Activated T-cell treated with anti-CD3 and anti-CD28 coated beads, Interleukin-2, amount 50 U/mL, for 48 hours (primary cell): ENCODE data around the gene FLRT1.

Source experiments
- DNase-seq, 2 experiments: peaks; one replicate each; pipeline ENCODE4 v3.0.0-alpha.2; 2020

The FLRT1 gene

GRCh38 chr11:64006398-64006797, 29.3 kb upstream of the FLRT1 start:
- DNase-seq: no peak

- DNase-seq: no peak
Observed at GRCh38 chr11:64007160-64007628, 28.5 kb upstream of the FLRT1 start.

GRCh38 chr11:64007629-64008282, 28.0 kb upstream of the FLRT1 start:
- no peak for DNase-seq

GRCh38 chr11:64008283-64008913, 27.3 kb upstream of the FLRT1 start:
- no peak for DNase-seq

- no peak for DNase-seq
Observed at GRCh38 chr11:64008914-64009633, 26.7 kb upstream of the FLRT1 start.

GRCh38 chr11:64009710-64010109, 26.0 kb upstream of the FLRT1 start:
- DNase-seq: no peak

- DNase-seq: no peak
Observed at GRCh38 chr11:64010783-64011182, 24.9 kb upstream of the FLRT1 start.

- DNase-seq: no peak
Observed at GRCh38 chr11:64011371-64011770, 24.4 kb upstream of the FLRT1 start.

GRCh38 chr11:64013141-64013896, 22.4 kb upstream of the FLRT1 start:
- DNase-seq: no peak

GRCh38 chr11:64014356-64014755, 21.4 kb upstream of the FLRT1 start:
- no peak for DNase-seq

GRCh38 chr11:64015510-64015909, 20.2 kb upstream of the FLRT1 start:
- no peak for DNase-seq

- no peak for DNase-seq
Observed at GRCh38 chr11:64015935-64016845, 19.5 kb upstream of the FLRT1 start.

- no peak for DNase-seq
Observed at GRCh38 chr11:64017945-64018224, 17.8 kb upstream of the FLRT1 start.

- DNase-seq: no peak
Observed at GRCh38 chr11:64018310-64018709, 17.4 kb upstream of the FLRT1 start.

- DNase-seq: no peak
Observed at GRCh38 chr11:64019106-64020037, 16.4 kb upstream of the FLRT1 start.

GRCh38 chr11:64020976-64021756, 14.6 kb upstream of the FLRT1 start:
- no peak for DNase-seq

- no peak for DNase-seq
Observed at GRCh38 chr11:64021757-64022093, 14.0 kb upstream of the FLRT1 start.

- DNase-seq: no peak
Observed at GRCh38 chr11:64022125-64022784, 13.5 kb upstream of the FLRT1 start.

- DNase-seq: no peak
Observed at GRCh38 chr11:64023712-64024710, 11.7 kb upstream of the FLRT1 start.
